ENCODE data around the gene CYP26A1.

The CYP26A1 gene

GRCh38 chr10:93126483-93127052 is 52.9 kb downstream of the CYP26A1 start:
- no peak for DNase-seq

All from NCI-H2171 (cell line).